ENCODE results near the gene OR51V1. TPM values are rescaled to one million over a fixed set of nuclear protein-coding genes. Genes with fewer than 3 reads are reported as not detected.

Gene OR51V1
- total and polyA plus RNA-seq, 8 donors: not detected

DNA sequence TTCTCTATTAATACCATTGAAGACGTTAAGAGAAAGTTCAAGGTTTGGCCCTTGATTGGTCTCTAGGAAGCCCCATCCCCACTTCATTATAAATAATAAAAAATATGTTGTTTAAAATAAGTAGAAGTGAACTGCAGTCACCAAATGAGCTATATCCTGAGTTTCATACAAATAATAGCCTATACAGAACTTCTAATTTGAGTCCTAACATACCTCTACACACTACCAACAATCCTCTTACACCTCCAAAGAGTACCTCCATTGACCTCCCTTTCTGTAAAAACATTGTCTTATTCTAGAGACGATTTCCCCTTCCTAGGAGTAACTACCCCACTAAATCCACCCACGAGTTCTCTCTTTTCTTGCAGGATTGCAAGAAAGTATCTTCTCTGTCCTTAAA, 41.0 kb upstream of the OR51V1 start:
- no peaks in the 10 kb centered on the region for H3K4me1 ChIP-seq
- H3K4me3 ChIP-seq: no peak overlapping the region
- WGBS, 5 donors: 65 to 80% (median 71%) methylated on average over 3 of the region's 3 CpGs
- intact Hi-C loops (cut with DNase I; ENCODE audit: low total_unique reads): no loop called here
- TF ChIP-seq POLR2A (IDR thresholded peaks at IDR 0.05): no peak
- TF ChIP-seq POLR2AphosphoS5 (IDR thresholded peaks at IDR 0.05): no peak
- TF ChIP-seq, protein P1, sequence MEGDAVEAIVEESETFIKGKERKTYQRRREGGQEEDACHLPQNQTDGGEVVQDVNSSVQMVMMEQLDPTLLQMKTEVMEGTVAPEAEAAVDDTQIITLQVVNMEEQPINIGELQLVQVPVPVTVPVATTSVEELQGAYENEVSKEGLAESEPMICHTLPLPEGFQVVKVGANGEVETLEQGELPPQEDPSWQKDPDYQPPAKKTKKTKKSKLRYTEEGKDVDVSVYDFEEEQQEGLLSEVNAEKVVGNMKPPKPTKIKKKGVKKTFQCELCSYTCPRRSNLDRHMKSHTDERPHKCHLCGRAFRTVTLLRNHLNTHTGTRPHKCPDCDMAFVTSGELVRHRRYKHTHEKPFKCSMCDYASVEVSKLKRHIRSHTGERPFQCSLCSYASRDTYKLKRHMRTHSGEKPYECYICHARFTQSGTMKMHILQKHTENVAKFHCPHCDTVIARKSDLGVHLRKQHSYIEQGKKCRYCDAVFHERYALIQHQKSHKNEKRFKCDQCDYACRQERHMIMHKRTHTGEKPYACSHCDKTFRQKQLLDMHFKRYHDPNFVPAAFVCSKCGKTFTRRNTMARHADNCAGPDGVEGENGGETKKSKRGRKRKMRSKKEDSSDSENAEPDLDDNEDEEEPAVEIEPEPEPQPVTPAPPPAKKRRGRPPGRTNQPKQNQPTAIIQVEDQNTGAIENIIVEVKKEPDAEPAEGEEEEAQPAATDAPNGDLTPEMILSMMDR (IDR thresholded peaks at IDR 0.05): no peak
- no peak for TF ChIP-seq EP300 (IDR thresholded peaks at IDR 0.05)
- no peaks in the 10 kb centered on the region for H3K36me3 ChIP-seq
- H3K27me3 ChIP-seq: no peaks in the 10 kb centered on the region
- no peaks in the 10 kb centered on the region for H3K9me3 ChIP-seq
- H3K27ac ChIP-seq: no peak overlapping the region
- no peak for DNase-seq

DNA sequence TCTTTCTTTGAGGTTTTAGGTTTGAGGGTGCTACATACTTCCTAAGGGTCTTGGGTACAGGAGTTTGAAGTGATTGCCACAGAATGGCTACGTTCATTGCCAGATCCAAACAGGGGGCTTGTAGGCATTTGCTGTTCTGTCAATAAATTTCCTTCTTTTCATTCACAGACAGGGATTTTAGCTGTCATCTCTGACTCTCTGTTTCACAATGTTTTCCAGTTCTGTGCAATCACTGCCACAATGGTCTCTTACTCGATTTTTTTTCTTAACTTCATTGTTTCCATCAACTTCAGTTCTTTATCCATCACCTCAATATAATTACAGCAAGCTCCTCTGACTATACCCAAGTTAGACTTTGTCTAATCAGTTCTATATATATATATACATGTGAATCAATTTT, 40.0 kb upstream of the OR51V1 start:
- H3K4me3 ChIP-seq: no peak overlapping the region
- H3K36me3 ChIP-seq: no peaks in the 10 kb centered on the region
- no peaks in the 10 kb centered on the region for H3K27me3 ChIP-seq
- 49 to 70% (median 60%) methylated on average over 2 of the region's 2 CpGs for WGBS, 5 donors
- TF ChIP-seq POLR2A (IDR thresholded peaks at IDR 0.05): no peak
- TF ChIP-seq, protein P1 (IDR thresholded peaks at IDR 0.05): no peak
- TF ChIP-seq EP300 (IDR thresholded peaks at IDR 0.05): no peak
- TF ChIP-seq POLR2AphosphoS5 (IDR thresholded peaks at IDR 0.05): no peak
- DNase-seq: no peak
- no peaks in the 10 kb centered on the region for H3K9me3 ChIP-seq
- intact Hi-C loops (cut with DNase I; ENCODE audit: low total_unique reads): no loop called here
- H3K27ac ChIP-seq: no peak overlapping the region
- H3K4me1 ChIP-seq: no peaks in the 10 kb centered on the region

DNA sequence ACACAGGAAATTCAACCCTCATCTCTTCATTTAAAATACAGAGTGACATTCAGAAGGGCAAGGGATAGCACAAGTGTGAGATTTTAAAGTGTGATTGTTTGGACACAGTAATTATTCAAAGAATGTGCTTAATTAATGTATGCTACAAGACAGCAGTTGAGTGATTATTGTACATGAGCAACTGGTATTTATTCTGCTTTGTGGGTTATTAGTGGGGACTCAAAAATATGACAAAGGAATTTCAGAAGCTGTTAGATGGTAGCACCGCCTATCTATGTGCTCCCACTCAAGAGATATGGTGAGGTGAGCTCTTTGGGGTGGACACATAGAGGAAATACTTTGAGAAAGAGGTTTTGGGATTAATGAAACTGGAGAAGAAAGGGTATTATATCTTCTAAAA, 39.6 kb upstream of the OR51V1 start:
- H3K27me3 ChIP-seq: no peaks in the 10 kb centered on the region
- 78 to 92% (median 83%) methylated on average over 1 of the region's 1 CpG for WGBS, 5 donors
- DNase-seq: no peak
- TF ChIP-seq, protein P1 (IDR thresholded peaks at IDR 0.05): no peak
- no peak for TF ChIP-seq POLR2A (IDR thresholded peaks at IDR 0.05)
- no peak for TF ChIP-seq EP300 (IDR thresholded peaks at IDR 0.05)
- TF ChIP-seq POLR2AphosphoS5 (IDR thresholded peaks at IDR 0.05): no peak
- no peak overlapping the region for H3K4me3 ChIP-seq
- no peaks in the 10 kb centered on the region for H3K9me3 ChIP-seq
- H3K27ac ChIP-seq: no peak overlapping the region
- H3K36me3 ChIP-seq: no peaks in the 10 kb centered on the region
- no peaks in the 10 kb centered on the region for H3K4me1 ChIP-seq
- intact Hi-C loops (cut with DNase I; ENCODE audit: low total_unique reads): no loop called here

DNA sequence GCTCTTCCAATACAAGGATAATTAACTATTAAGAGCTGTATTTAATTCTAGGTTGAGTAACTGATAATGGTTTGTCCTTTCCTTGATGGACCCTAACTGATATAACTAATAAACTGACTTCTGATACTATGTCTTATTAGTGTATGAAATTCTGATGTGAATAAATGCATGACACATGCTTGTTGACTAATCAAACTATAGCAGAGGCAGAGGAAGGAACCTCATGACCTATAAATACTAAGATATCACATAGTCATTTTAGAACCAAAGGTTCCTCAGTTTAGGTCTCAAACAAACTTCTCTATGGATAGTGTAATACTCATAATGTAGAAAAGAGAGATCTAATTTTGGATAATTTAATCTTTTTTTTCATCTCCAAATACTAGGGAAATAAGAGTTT, 38.6 kb upstream of the OR51V1 start:
- TF ChIP-seq EP300 (IDR thresholded peaks at IDR 0.05): no peak
- no peak for TF ChIP-seq POLR2A (IDR thresholded peaks at IDR 0.05)
- no peak for TF ChIP-seq POLR2AphosphoS5 (IDR thresholded peaks at IDR 0.05)
- TF ChIP-seq, protein P1 (IDR thresholded peaks at IDR 0.05): no peak
- Histone ChIP-seq H3K27ac (no peak overlapping the region), H3K27me3 (no peaks in the 10 kb centered on the region), H3K4me1 (no peaks in the 10 kb centered on the region), H3K4me3 (no peak overlapping the region), H3K9me3 (no peaks in the 10 kb centered on the region), H3K36me3 (no peaks in the 10 kb centered on the region)
- intact Hi-C loops (cut with DNase I; ENCODE audit: low total_unique reads): no loop called here
- DNase-seq: no peak
